Measurements from ENCODE around the gene TARBP1. TPM values are rescaled to one million over a fixed set of nuclear protein-coding genes. Genes with fewer than 3 reads are reported as not detected.

TARBP1 gene
- total RNA-seq, 2 experiments from 2014 or later: 38.4 to 40.9 TPM

DNA sequence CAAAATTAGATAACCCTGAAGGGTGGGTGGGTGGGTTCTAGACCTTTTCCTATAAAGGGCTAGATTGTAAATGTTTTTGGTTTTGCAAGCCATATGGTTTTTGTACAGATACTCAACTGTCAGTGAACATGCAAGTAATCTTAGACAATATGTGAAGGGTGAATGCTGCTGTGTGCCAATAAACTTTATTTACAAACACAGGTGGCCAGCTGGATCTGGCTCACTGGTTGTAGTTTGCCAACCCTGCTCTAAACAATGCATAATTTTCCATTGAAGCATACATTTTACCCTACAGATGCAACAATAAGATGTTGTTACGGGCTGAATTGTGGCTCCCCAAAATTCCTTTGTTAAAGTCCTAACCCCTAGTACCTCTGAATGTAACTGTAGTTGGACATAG, 18.6 kb upstream of the TARBP1 start:
- Mint-ChIP-seq H3K4me3 (no peak overlapping the region), H3K27ac (no peak overlapping the region), H3K27me3 (no peaks in the 10 kb centered on the region), H3K4me1 (ENCODE audit: low read depth) (peaks cover 8% of the 10 kb centered on the region), H3K9me3 (no peaks in the 10 kb centered on the region), H3K36me3 (ENCODE audit: low read depth) (no peaks in the 10 kb centered on the region)
- Histone ChIP-seq H3K4me1 (ENCODE audit: insufficient read depth, low read length) (peaks cover 10% of the 10 kb centered on the region), H3K4me3 (ENCODE audit: low read length) (no peak overlapping the region), H3K27me3 (ENCODE audit: control insufficient read depth in 1 of 2, insufficient read depth in 2 of 2, low read length in 2 of 2) (no peaks in the 10 kb centered on the region), H3K36me3 (ENCODE audit: insufficient read depth, low read length) (no peaks in the 10 kb centered on the region), H3K9me3 (ENCODE audit: control insufficient read depth in 1 of 2, insufficient read depth in 1 of 2, low read length in 2 of 2) (no peaks in the 10 kb centered on the region), H3K27ac (ENCODE audit: low read depth in 1 of 2, low read length in 2 of 2) (no peak overlapping the region)
- intact Hi-C loops (cut with DNase I, micrococcal nuclease): loop anchor here in 1 of 2 experiments (5.0 to 10.0 kb wide), 3 partner anchors 195 to 920 kb away; no protein-coding TSS in a partner anchor
- CTCF ChIA-PET: no interaction called here
- ATAC-seq (ENCODE audit: poor library complexity) (no peak), DNase-seq (no peak)
- POLR2A ChIA-PET: no interaction called here
- TF ChIP-seq, protein P1, sequence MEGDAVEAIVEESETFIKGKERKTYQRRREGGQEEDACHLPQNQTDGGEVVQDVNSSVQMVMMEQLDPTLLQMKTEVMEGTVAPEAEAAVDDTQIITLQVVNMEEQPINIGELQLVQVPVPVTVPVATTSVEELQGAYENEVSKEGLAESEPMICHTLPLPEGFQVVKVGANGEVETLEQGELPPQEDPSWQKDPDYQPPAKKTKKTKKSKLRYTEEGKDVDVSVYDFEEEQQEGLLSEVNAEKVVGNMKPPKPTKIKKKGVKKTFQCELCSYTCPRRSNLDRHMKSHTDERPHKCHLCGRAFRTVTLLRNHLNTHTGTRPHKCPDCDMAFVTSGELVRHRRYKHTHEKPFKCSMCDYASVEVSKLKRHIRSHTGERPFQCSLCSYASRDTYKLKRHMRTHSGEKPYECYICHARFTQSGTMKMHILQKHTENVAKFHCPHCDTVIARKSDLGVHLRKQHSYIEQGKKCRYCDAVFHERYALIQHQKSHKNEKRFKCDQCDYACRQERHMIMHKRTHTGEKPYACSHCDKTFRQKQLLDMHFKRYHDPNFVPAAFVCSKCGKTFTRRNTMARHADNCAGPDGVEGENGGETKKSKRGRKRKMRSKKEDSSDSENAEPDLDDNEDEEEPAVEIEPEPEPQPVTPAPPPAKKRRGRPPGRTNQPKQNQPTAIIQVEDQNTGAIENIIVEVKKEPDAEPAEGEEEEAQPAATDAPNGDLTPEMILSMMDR (IDR thresholded peaks at IDR 0.05): no peak

DNA sequence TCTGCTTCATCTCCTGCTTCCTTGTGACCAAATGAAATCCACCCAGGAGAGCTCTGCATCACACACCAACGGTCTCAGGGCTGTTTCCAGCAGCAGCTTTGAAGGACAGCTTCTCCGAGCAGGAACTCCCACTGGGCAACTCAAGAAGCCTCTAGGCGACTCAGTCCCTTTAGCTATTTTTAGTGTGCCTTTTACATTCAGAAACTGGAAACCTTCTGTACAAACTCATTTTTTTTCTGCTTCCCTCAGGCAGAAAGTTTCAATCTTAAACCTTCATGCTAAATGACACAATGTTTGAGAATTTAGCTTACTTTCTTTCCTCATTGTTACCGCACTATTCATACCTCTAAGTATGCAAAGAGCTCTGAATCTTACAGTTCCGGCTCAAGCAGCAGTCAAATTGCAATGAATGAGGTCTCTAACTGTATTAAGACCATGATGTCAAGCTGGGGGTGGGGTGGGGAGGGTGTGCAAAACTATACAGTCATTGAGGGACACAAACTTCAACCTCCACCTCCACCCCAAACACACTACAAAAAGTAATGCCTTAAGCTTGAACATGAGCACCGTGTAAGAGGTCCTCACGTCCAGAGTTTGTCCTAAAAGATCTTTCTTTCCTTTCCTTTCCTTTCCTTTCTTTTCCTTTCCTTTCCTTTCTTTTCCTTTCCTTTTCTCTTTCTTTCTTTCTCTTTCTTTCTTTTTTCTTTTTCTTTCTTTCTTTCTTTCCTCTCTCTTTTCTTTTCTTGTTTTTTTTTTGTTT, 16.4 kb upstream of the TARBP1 start:
- ChIA-PET CTCF (interaction anchor here (0.8 to 2.6 kb wide), 3 partner anchors 8 to 588 kb away, joined by 3 to 17 read pairs (median 3); no protein-coding TSS in a partner anchor), POLR2A (no interaction called here)
- no peak for DNase-seq
- TF ChIP-seq, protein P1 (IDR thresholded peaks at IDR 0.05): no peak
- H3K4me3 ChIP-seq (ENCODE audit: low read length): no peak overlapping the region
- no peaks in the 10 kb centered on the region for H3K36me3 ChIP-seq (ENCODE audit: insufficient read depth, low read length)
- peaks cover 10% of the 10 kb centered on the region for H3K4me1 ChIP-seq (ENCODE audit: insufficient read depth, low read length)
- no peak overlapping the region for H3K4me3 Mint-ChIP-seq
- no peaks in the 10 kb centered on the region for H3K9me3 ChIP-seq (ENCODE audit: control insufficient read depth in 1 of 2, insufficient read depth in 1 of 2, low read length in 2 of 2)
- no peaks in the 10 kb centered on the region for H3K27me3 Mint-ChIP-seq
- intact Hi-C loops (cut with DNase I, micrococcal nuclease): loop anchor here in 1 of 2 experiments (5.0 to 10.0 kb wide), 3 partner anchors 197 to 922 kb away; no protein-coding TSS in a partner anchor
- no peak for ATAC-seq (ENCODE audit: poor library complexity)
- no peak overlapping the region for H3K27ac ChIP-seq (ENCODE audit: low read depth in 1 of 2, low read length in 2 of 2)
- no peaks in the 10 kb centered on the region for H3K27me3 ChIP-seq (ENCODE audit: control insufficient read depth in 1 of 2, insufficient read depth in 2 of 2, low read length in 2 of 2)
- no peaks in the 10 kb centered on the region for H3K9me3 Mint-ChIP-seq
- H3K4me1 Mint-ChIP-seq (ENCODE audit: low read depth): peaks cover 19% of the 10 kb centered on the region
- no peak overlapping the region for H3K27ac Mint-ChIP-seq
- H3K36me3 Mint-ChIP-seq (ENCODE audit: low read depth): no peaks in the 10 kb centered on the region

DNA sequence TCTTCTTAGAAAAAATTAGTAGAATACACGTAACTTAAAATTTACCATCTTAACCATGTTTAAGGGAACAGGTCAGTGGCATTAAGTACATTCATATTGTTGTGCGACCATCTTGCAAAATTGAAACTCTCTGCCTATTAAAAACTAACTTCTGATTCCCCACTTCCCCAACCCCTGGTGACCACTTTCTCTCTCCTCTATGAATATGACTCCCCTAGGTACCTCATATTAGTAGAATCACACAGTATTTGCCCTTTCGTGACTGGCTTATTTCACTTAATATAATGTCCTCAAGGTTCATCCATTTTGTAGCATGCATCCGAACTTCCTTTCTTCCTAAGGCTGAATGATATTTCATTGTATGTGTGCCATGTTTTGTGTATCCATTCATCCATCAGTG, 15.1 kb upstream of the TARBP1 start:
- Mint-ChIP-seq H3K27me3 (no peaks in the 10 kb centered on the region), H3K27ac (no peak overlapping the region), H3K36me3 (ENCODE audit: low read depth) (no peaks in the 10 kb centered on the region), H3K9me3 (no peaks in the 10 kb centered on the region), H3K4me1 (ENCODE audit: low read depth) (peaks cover 24% of the 10 kb centered on the region), H3K4me3 (no peak overlapping the region)
- Histone ChIP-seq H3K4me1 (ENCODE audit: insufficient read depth, low read length) (peaks cover 4% of the 10 kb centered on the region), H3K27ac (ENCODE audit: low read depth in 1 of 2, low read length in 2 of 2) (no peak overlapping the region), H3K4me3 (ENCODE audit: low read length) (no peak overlapping the region), H3K9me3 (ENCODE audit: control insufficient read depth in 1 of 2, insufficient read depth in 1 of 2, low read length in 2 of 2) (no peaks in the 10 kb centered on the region), H3K27me3 (ENCODE audit: control insufficient read depth in 1 of 2, insufficient read depth in 2 of 2, low read length in 2 of 2) (no peaks in the 10 kb centered on the region), H3K36me3 (ENCODE audit: insufficient read depth, low read length) (no peaks in the 10 kb centered on the region)
- intact Hi-C loops (cut with DNase I, micrococcal nuclease): loop anchor here in 1 of 2 experiments (10.0 kb wide), 1 partner anchor 381 kb away; no protein-coding TSS in a partner anchor
- POLR2A ChIA-PET: no interaction called here
- CTCF ChIA-PET: no interaction called here
- no peak for ATAC-seq (ENCODE audit: poor library complexity)
- no peak for DNase-seq
- TF ChIP-seq, protein P1 (IDR thresholded peaks at IDR 0.05): no peak

Measured in CD4-positive, alpha-beta T cell (primary cell).